NCI-H460 (cell line): ENCODE measurements around the gene CAPN9. TPM values are rescaled to one million over a fixed set of nuclear protein-coding genes. Genes with fewer than 3 reads are reported as not detected.

ENCODE experiments used
- DNase-seq: peaks from one replicate; pipeline ENCODE4 v3.0.0-alpha.2; 2016; ENCODE audit warnings: low read depth; ENCODE audit errors: extremely low read depth
- total RNA-seq: library from RNA; depleted of rRNA; stranded (reverse); fragments of >200 nt; shearing (Covaris generic); gene quantifications from 2 replicates; pipeline ENCODE4 v1.2.3, GENCODE V29; 2014

The CAPN9 gene
- total RNA-seq, 1 experiment from 2014 or later, result 0.17 TPM

- DNase-seq, result no peak
Measured at GRCh38 chr1:230820568-230820967, 73.4 kb downstream of the CAPN9 start.

GRCh38 chr1:230821346-230821745 lies 74.2 kb downstream of the CAPN9 start:
- no peak for DNase-seq

- no peak for DNase-seq
Measured at GRCh38 chr1:230822092-230822581, 74.9 kb downstream of the CAPN9 start.

GRCh38 chr1:230823426-230823825 lies 76.2 kb downstream of the CAPN9 start:
- DNase-seq, result no peak

GRCh38 chr1:230823931-230824381 lies 76.8 kb downstream of the CAPN9 start:
- DNase-seq, result no peak

- no peak for DNase-seq
Measured at GRCh38 chr1:230824551-230824918, 77.3 kb downstream of the CAPN9 start.

GRCh38 chr1:230824919-230825721 lies 77.9 kb downstream of the CAPN9 start:
- DNase-seq, result peak; percentile 13

- DNase-seq, result no peak
Measured at GRCh38 chr1:230825761-230826160, 78.6 kb downstream of the CAPN9 start.

GRCh38 chr1:230826166-230826875 lies 79.1 kb downstream of the CAPN9 start:
- DNase-seq, result no peak

GRCh38 chr1:230827081-230827681 lies 80.0 kb downstream of the CAPN9 start:
- DNase-seq, result no peak

- no peak for DNase-seq
Measured at GRCh38 chr1:230827801-230828200, 80.6 kb downstream of the CAPN9 start.

GRCh38 chr1:230828421-230828820 lies 81.2 kb downstream of the CAPN9 start:
- no peak for DNase-seq

GRCh38 chr1:230831771-230832170 lies 84.6 kb downstream of the CAPN9 start:
- DNase-seq, result no peak

GRCh38 chr1:230832476-230832875 lies 85.3 kb downstream of the CAPN9 start:
- no peak for DNase-seq

GRCh38 chr1:230833511-230833910 lies 86.3 kb downstream of the CAPN9 start:
- DNase-seq, result no peak

- no peak for DNase-seq
Measured at GRCh38 chr1:230834292-230834691, 87.1 kb downstream of the CAPN9 start.

- DNase-seq, result no peak
Measured at GRCh38 chr1:230836347-230836746, 89.2 kb downstream of the CAPN9 start.

GRCh38 chr1:230836793-230837192 lies 89.6 kb downstream of the CAPN9 start:
- DNase-seq, result no peak

GRCh38 chr1:230839173-230839572 lies 92.0 kb downstream of the CAPN9 start:
- DNase-seq, result no peak

GRCh38 chr1:230842801-230843200 lies 95.6 kb downstream of the CAPN9 start:
- no peak for DNase-seq

GRCh38 chr1:230843503-230844309 lies 96.5 kb downstream of the CAPN9 start:
- no peak for DNase-seq
